Upper lobe of left lung (tissue), 6 donors: Measurements from ENCODE around the gene SPRY1. TPM values are rescaled to one million over a fixed set of nuclear protein-coding genes. Genes with fewer than 3 reads are reported as not detected.

ENCODE experiments used
- ATAC-seq, 2 donors: fragments of 200-7000 bp; cut with Tn5 transposase; one replicate each; pipeline ENCODE4 v1.9.1; 2022; ENCODE audit warnings: mild to moderate bottlenecking in 2 of 2, moderate library complexity in 2 of 2; ENCODE audit not compliant: low FRiP score in 2 of 2
- DNase-seq, 2 donors: peaks; one replicate each; pipeline ENCODE4 v3.0.0-alpha.2; 2019 to 2020
- H3K27ac ChIP-seq, 4 donors: fragments of 200-600 bp; sonication (generic); one replicate each; pipeline ENCODE4 v1.5.1; 2016 to 2019
- H3K27me3 ChIP-seq, 4 donors: fragments of 200-600 bp; sonication (generic); one replicate each; pipeline ENCODE4 v1.5.1; 2017 to 2019
- H3K36me3 ChIP-seq, 4 donors: fragments of 200-600 bp; sonication (generic); one replicate each; pipeline ENCODE4 v1.5.1; 2016 to 2019
- H3K4me1 ChIP-seq, 4 donors: fragments of 200-600 bp; sonication (generic); one replicate each; pipeline ENCODE4 v1.5.1; 2018 to 2019
- H3K4me3 ChIP-seq, 4 donors: fragments of 200-600 bp; sonication (generic); one replicate each; pipeline ENCODE4 v1.5.1; 2017 to 2019; ENCODE audit warnings: mild to moderate bottlenecking in 2 of 4, moderate library complexity in 1 of 4
- H3K9me3 ChIP-seq, 4 donors: fragments of 200-600 bp; sonication (generic); one replicate each; pipeline ENCODE4 v1.5.1; 2018 to 2019
- EP300 ChIP-seq, 4 donors: sonication (generic); formaldehyde crosslinking; IDR thresholded peaks; one replicate each; pipeline ENCODE4 v1.5.1; 2017; ENCODE audit warnings: antibody characterized with exemption in 4 of 4, control low read depth in 2 of 4
- POLR2A ChIP-seq, 4 donors: fragments of 450-650 bp; IDR thresholded peaks; one replicate each; pipeline ENCODE4 v1.5.1; 2016 to 2017; ENCODE audit warnings: antibody characterized with exemption in 4 of 4, mild to moderate bottlenecking in 2 of 4
- POLR2AphosphoS5 ChIP-seq, 2 donors: sonication (generic); formaldehyde crosslinking; IDR thresholded peaks; one replicate each; pipeline ENCODE4 v1.5.1; 2017; ENCODE audit warnings: antibody characterized with exemption in 2 of 2
- WGBS, 2 donors: methylation state at CpG; one replicate each; pipeline ENCODE4 v1.1.5; 2017 to 2018; 5-methylcytosine and 5-hydroxymethylcytosine counted together
- total RNA-seq, 6 donors: library from RNA; depleted of rRNA in 4 of 6; stranded (reverse); fragments of >200 nt in 4 of 6; gene quantifications; one replicate each; pipeline versions ENCODE4 v1.1.0 to v1.2.1, GENCODE V29; 2016 to 2021
- TF ChIP-seq, protein P1 (sequence below), 6 experiments: fragments of 450-650 bp in 4 of 6; fragments of 200-600 bp in 2 of 6; sonication (generic) in 2 of 6; IDR thresholded peaks; one replicate each; pipeline ENCODE4 v1.5.1; 2016 to 2019; ENCODE audit warnings: antibody characterized with exemption in 6 of 6
- donor health status: DM: no; HTN: no; CAD: no; lungs with moderate emphysema.
- donor health status: DM: no; HTN: yes; CAD: no; lungs with severe emphysema.

SPRY1 gene, protein sequence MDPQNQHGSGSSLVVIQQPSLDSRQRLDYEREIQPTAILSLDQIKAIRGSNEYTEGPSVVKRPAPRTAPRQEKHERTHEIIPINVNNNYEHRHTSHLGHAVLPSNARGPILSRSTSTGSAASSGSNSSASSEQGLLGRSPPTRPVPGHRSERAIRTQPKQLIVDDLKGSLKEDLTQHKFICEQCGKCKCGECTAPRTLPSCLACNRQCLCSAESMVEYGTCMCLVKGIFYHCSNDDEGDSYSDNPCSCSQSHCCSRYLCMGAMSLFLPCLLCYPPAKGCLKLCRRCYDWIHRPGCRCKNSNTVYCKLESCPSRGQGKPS
- 100 to 1,000 TPM in 2 of 6 donors, 10 to 100 TPM in 4; 56.7 to 149 (median 97.4) TPM for total RNA-seq

GRCh38 chr4:123396307-123397143 lies at the start of gene SPRY1:
Gene SPRY1, plus strand, starts transcription at chr4:123396795. Its CDS starts 4,797 bp downstream, at chr4:123401592.
- peaks cover 0 to 3% (median under 1%) of the 10 kb centered on the region in 4 donors for H3K36me3 ChIP-seq
- DNase-seq, result peak in 1 of 2 donors; percentile 91
- peak within 1 kb of the TSS; percentile 53 to 87 (median 78) for H3K4me3 ChIP-seq
- H3K27ac ChIP-seq, result peak within 1 kb of the TSS; percentile 91 to 97 (median 93)
- no peaks in the 10 kb centered on the region for H3K27me3 ChIP-seq
- H3K4me1 ChIP-seq, result peaks cover 0 to 21% (median 0%) of the 10 kb centered on the region in 4 donors
- no peaks in the 10 kb centered on the region for H3K9me3 ChIP-seq
- ATAC-seq, result peak; percentile 82 to 90
- WGBS, 2 donors, result 2% methylated on average over 20 of the region's 20 CpGs
- TF ChIP-seq POLR2AphosphoS5 (IDR thresholded peaks at IDR 0.05) (peak; percentile 36 to 93), EP300 (IDR thresholded peaks at IDR 0.05) (peak in 1 of 4 donors; percentile 26), POLR2A (IDR thresholded peaks at IDR 0.05) (peak in 3 of 4 donors; percentile 64 to 85 (median 74))
- TF ChIP-seq, protein P1, sequence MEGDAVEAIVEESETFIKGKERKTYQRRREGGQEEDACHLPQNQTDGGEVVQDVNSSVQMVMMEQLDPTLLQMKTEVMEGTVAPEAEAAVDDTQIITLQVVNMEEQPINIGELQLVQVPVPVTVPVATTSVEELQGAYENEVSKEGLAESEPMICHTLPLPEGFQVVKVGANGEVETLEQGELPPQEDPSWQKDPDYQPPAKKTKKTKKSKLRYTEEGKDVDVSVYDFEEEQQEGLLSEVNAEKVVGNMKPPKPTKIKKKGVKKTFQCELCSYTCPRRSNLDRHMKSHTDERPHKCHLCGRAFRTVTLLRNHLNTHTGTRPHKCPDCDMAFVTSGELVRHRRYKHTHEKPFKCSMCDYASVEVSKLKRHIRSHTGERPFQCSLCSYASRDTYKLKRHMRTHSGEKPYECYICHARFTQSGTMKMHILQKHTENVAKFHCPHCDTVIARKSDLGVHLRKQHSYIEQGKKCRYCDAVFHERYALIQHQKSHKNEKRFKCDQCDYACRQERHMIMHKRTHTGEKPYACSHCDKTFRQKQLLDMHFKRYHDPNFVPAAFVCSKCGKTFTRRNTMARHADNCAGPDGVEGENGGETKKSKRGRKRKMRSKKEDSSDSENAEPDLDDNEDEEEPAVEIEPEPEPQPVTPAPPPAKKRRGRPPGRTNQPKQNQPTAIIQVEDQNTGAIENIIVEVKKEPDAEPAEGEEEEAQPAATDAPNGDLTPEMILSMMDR (IDR thresholded peaks at IDR 0.05), result no peak

- ATAC-seq (no peak), DNase-seq (no peak)
- no peaks in the 10 kb centered on the region for H3K36me3 ChIP-seq
- no peak overlapping the region for H3K4me3 ChIP-seq
- H3K9me3 ChIP-seq, result no peaks in the 10 kb centered on the region
- 87 to 91% methylated on average over 5 of the region's 5 CpGs for WGBS, 2 donors
- no peaks in the 10 kb centered on the region for H3K27me3 ChIP-seq
- H3K4me1 ChIP-seq, result no peaks in the 10 kb centered on the region
- H3K27ac ChIP-seq, result no peak overlapping the region
- TF ChIP-seq EP300 (IDR thresholded peaks at IDR 0.05) (no peak), POLR2AphosphoS5 (IDR thresholded peaks at IDR 0.05) (no peak), POLR2A (IDR thresholded peaks at IDR 0.05) (no peak)
- TF ChIP-seq, protein P1 (IDR thresholded peaks at IDR 0.05), result no peak
Observed at GRCh38 chr4:123346951-123347350, 49.6 kb upstream of the SPRY1 start.

DNA sequence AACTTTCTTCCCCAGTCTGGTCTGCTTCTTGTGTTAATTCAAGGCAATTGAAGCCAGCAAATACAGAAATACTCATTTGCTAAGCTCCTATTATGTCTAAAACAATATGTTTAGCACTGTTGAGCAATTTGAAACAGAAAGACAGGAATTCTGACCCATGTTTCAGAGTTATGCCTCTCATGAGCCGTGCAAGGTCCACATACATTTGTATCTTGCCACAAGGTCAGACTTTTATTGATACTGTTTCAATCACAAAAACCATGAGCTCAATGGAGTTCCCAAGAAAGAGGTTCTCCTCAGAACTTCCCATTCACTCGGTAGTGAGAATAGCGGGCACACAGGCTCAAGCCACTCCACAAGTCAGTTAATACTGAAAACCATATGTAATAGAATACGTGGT lies 47.6 kb upstream of the SPRY1 start:
- 95 to 98% methylated on average over 4 of the region's 4 CpGs for WGBS, 2 donors
- DNase-seq, result no peak
- peaks cover 0 to 8% (median 5%) of the 10 kb centered on the region in 4 donors for H3K4me1 ChIP-seq

DNA sequence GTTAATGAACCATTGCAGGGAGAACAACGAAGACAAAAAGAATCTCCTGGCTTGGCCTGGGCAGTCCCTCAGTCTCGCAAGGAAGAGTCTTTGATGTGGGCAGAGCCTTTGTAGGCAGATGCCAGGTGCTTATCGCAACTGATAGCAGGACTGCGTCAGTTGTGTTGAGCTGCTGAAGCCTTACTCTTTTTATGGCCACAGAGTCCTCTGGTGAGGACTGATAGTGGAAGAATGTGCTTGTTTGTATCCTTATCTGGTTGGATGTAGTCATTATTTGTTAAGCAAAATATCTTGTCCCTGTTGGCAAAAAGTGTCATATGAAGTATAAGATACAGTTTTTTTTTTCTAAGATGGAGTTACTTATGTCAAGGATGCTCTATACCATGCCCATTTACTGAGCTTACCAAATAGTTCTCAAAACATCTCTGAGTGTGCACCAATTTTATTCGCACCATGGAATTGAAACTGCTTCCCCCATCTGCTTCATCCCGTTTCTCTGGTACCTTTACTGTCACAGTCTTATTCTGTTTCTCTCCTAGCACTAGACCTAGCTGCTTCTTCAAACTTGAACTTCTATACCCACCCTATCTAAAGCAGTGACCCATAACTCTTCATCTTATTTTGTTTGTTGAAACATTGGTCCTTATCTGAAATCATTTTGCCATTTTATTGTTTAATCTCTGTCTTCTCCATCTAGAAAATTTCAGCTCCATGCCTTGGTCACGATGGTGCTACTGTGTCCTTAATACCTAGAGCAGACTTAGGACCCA lies 47.0 kb upstream of the SPRY1 start:
- peaks cover 0 to 8% (median 5%) of the 10 kb centered on the region in 4 donors for H3K4me1 ChIP-seq
- WGBS, 2 donors, result 81 to 83% methylated on average over 7 of the region's 7 CpGs
- DNase-seq (no peak), ATAC-seq (no peak)
- no peak overlapping the region for H3K27ac ChIP-seq
- no peaks in the 10 kb centered on the region for H3K9me3 ChIP-seq
- TF ChIP-seq POLR2A (IDR thresholded peaks at IDR 0.05) (no peak), POLR2AphosphoS5 (IDR thresholded peaks at IDR 0.05) (no peak), EP300 (IDR thresholded peaks at IDR 0.05) (no peak)
- TF ChIP-seq, protein P1 (IDR thresholded peaks at IDR 0.05), result no peak
- no peak overlapping the region for H3K4me3 ChIP-seq
- H3K36me3 ChIP-seq, result no peaks in the 10 kb centered on the region
- no peaks in the 10 kb centered on the region for H3K27me3 ChIP-seq

More for the DNA sequence above, 47.6 kb upstream of the SPRY1 start:
- H3K9me3 ChIP-seq, result no peaks in the 10 kb centered on the region
- no peak for TF ChIP-seq EP300 (IDR thresholded peaks at IDR 0.05)
- no peak for TF ChIP-seq POLR2A (IDR thresholded peaks at IDR 0.05)
- H3K36me3 ChIP-seq, result no peaks in the 10 kb centered on the region
- ATAC-seq, result no peak
- H3K27me3 ChIP-seq, result no peaks in the 10 kb centered on the region
- no peak overlapping the region for H3K27ac ChIP-seq
- no peak overlapping the region for H3K4me3 ChIP-seq
